GM23338 (cell line): ENCODE data around the gene RDH5. TPM values are rescaled to one million over a fixed set of nuclear protein-coding genes. Genes with fewer than 3 reads are reported as not detected.

ENCODE experiments used
- ATAC-seq: fragments of 200-7000 bp; cut with Tn5 transposase; 3 replicates; pipeline ENCODE4 v1.9.1; 2020
- DNase-seq: peaks from one replicate; pipeline ENCODE4 v3.0.0-alpha.2; 2015; ENCODE audit warnings: low spot score
- H2AFZ ChIP-seq: fragments of 200-600 bp; sonication (generic); 2 replicates; pipeline ENCODE4 v1.8.0; 2016; ENCODE audit warnings: antibody characterized with exemption, mild to moderate bottlenecking, moderate library complexity
- H3F3A ChIP-seq: fragments of 200-600 bp; sonication (generic); replicated peaks from 2 replicates; pipeline ENCODE4 v1.8.0; 2017; ENCODE audit warnings: antibody characterized with exemption, mixed run types, low read depth
- H3K27ac ChIP-seq: fragments of 200-600 bp; sonication (generic); 2 replicates; pipeline ENCODE4 v1.6.1; 2016; ENCODE audit warnings: low read depth
- H3K27me3 ChIP-seq: fragments of 200-600 bp; sonication (generic); 2 replicates; pipeline ENCODE4 v1.8.0; 2016; ENCODE audit warnings: mild to moderate bottlenecking, mixed run types, moderate library complexity; ENCODE audit not compliant: insufficient read depth
- H3K36me3 ChIP-seq: fragments of 200-600 bp; sonication (generic); 2 replicates; pipeline ENCODE4 v1.8.0; 2016; ENCODE audit warnings: mild to moderate bottlenecking; ENCODE audit not compliant: insufficient read depth
- H3K4me1 ChIP-seq: fragments of 200-600 bp; sonication (generic); 2 replicates; pipeline ENCODE4 v1.8.0; 2016; ENCODE audit warnings: mild to moderate bottlenecking, moderate library complexity; ENCODE audit not compliant: insufficient read depth
- H3K4me2 ChIP-seq: fragments of 200-600 bp; sonication (generic); 2 replicates; pipeline ENCODE4 v1.7.1; 2017; ENCODE audit warnings: mixed run types
- H3K4me3 ChIP-seq: fragments of 200-600 bp; sonication (generic); 2 replicates; pipeline ENCODE4 v1.6.1; 2016; ENCODE audit warnings: mixed run types
- H3K79me2 ChIP-seq: fragments of 200-600 bp; sonication (generic); replicated peaks from 2 replicates; pipeline ENCODE4 v1.8.0; 2017; ENCODE audit warnings: mild to moderate bottlenecking; ENCODE audit not compliant: insufficient read depth
- H3K9me2 ChIP-seq: fragments of 200-600 bp; sonication (generic); 2 replicates; pipeline ENCODE4 v1.8.0; 2017; ENCODE audit not compliant: insufficient read depth
- H4K20me1 ChIP-seq: fragments of 200-600 bp; sonication (generic); replicated peaks from 2 replicates; pipeline ENCODE4 v1.8.0; 2017; ENCODE audit warnings: mild to moderate bottlenecking; ENCODE audit not compliant: insufficient read depth
- H3K27ac Mint-ChIP-seq: 2 replicates; pipeline ENCODE4 v1.8.0; 2020; ENCODE audit warnings: inconsistent platforms, mild to moderate bottlenecking, moderate library complexity, mixed read lengths
- H3K27me3 Mint-ChIP-seq: 3 replicates; pipeline ENCODE4 v1.8.0; 2022; ENCODE audit warnings: low read depth, mild to moderate bottlenecking, moderate library complexity, mixed read lengths, inconsistent platforms; ENCODE audit not compliant: insufficient read depth, poor library complexity
- H3K36me3 Mint-ChIP-seq: 3 replicates; pipeline ENCODE4 v1.8.0; 2021; ENCODE audit warnings: low read depth, mild to moderate bottlenecking, inconsistent platforms, moderate library complexity, mixed read lengths
- H3K4me1 Mint-ChIP-seq: 3 replicates; pipeline ENCODE4 v1.8.0; 2020; ENCODE audit warnings: mild to moderate bottlenecking, inconsistent platforms, mixed read lengths
- H3K4me3 Mint-ChIP-seq: 3 replicates; pipeline ENCODE4 v1.8.0; 2021; ENCODE audit warnings: moderate library complexity, mild to moderate bottlenecking, inconsistent platforms, mixed read lengths
- H3K9me3 Mint-ChIP-seq: 3 replicates; pipeline ENCODE4 v1.8.0; 2020; ENCODE audit warnings: moderate library complexity, mild to moderate bottlenecking, inconsistent platforms, mixed read lengths
- CREB1 ChIP-seq: fragments of 250-450 bp; sonication (Bioruptor Pico); IDR thresholded peaks from 2 replicates; pipeline ENCODE4 v1.5.0; 2020; ENCODE audit warnings: low read depth, mild to moderate bottlenecking, moderate library complexity
- EZH2 ChIP-seq: fragments of 200-600 bp; sonication (generic); IDR thresholded peaks from one replicate; pipeline ENCODE4 v1.8.0; 2017; ENCODE audit warnings: antibody characterized with exemption, mild to moderate bottlenecking, low read depth; ENCODE audit not compliant: unreplicated experiment
- JUNB ChIP-seq: IDR thresholded peaks from one replicate; pipeline ENCODE4 v1.6.1; 2016; ENCODE audit warnings: antibody characterized with exemption; ENCODE audit not compliant: unreplicated experiment
- POLR2AphosphoS5 ChIP-seq: IDR thresholded peaks from 2 replicates; pipeline ENCODE4 v1.6.1; 2016; ENCODE audit warnings: antibody characterized with exemption, low read depth
- STAT1 ChIP-seq: IDR thresholded peaks from one replicate; pipeline ENCODE4 v1.6.1; 2016; ENCODE audit warnings: antibody characterized with exemption; ENCODE audit not compliant: unreplicated experiment
- polyA plus RNA-seq: library from polyadenylated mRNA; unstranded; fragments of >200 nt; fragmentation: Nextera tagmentation; extraction: Ambion mirVana; gene quantifications from 2 replicates; pipeline ENCODE4 v1.2.1, GENCODE V29; 2016
- total RNA-seq: library from RNA; depleted of rRNA; stranded (reverse); fragments of >200 nt; shearing (Covaris generic); gene quantifications from 2 replicates; pipeline ENCODE4 v1.2.3, GENCODE V29; 2014
- TF ChIP-seq, protein P1 (sequence below), 2 experiments: fragments of 200-600 bp in 1 of 2; sonication (generic) in 1 of 2; conservative IDR thresholded peaks; 2 replicates each; pipeline versions ENCODE4 v1.5.1 to v1.6.1; 2016 to 2017; ENCODE audit warnings: antibody characterized with exemption in 2 of 2, low read depth in 2 of 2, mild to moderate bottlenecking in 2 of 2, moderate library complexity in 1 of 2

RDH5 gene
- total and polyA plus RNA-seq, 2 experiments from 2014 or later, result 3.9 to 7.5 TPM

DNA sequence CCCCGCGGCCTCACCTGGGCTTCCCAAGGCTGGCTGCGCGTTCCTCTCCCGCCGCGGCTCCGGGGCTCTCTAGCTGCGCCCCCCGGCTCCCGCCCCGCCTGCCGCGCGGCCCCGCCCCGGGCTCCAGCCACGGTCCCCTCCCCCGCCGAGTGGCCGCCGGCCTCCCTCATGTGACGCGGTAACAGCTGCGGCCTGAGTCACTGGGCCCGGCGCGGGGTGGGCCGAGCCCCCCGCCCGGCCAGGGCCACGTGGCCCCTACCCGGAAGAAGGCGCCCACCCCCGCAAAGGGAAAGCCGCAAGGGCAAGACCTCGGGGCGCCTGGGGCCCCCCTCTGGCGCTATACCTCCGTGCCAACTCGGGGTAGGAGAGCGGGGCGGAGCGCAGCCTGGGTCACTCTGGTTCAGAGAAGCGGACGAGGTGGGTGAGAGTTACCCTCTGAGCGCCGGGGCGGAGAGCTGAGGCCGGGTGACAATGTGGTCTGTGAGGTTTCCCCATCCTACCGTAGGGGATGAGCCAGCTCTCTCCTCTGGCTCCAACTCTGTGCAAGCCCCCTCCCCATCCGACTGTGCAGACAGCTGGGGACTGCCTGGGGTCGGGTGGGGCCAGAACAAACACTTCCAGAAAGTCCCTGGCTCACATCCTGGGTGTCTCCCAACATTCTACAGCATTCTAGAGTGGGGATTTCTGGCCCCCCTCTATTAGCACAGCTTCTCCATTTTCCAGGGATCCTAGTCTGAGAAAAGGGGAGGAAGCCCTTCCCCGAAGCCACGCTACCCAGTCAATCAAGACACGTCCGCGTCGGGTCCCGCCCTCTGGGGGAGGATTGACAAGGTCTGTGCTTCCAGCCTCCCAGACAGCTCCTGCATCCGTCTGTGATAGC is 9.0 kb downstream of the RDH5 start, which contains the start of gene CD63:
CD63 (minus strand) TSS at position 71 of the 880 bp plus-strand sequence. CDS start 668 bp downstream, outside the sequence.
- Histone ChIP-seq H4K20me1 (0 out of 2 replicates have a peak, but pooled peaks cover 6% of the 10 kb centered on the region), H3K4me1 (peaks cover 28% of the 10 kb centered on the region), H3K4me2 (peak within 1 kb of the TSS; percentile 98), H3K4me3 (peak within 1 kb of the TSS; percentile 97), H3K27ac (peak within 1 kb of the TSS; percentile 97), H3F3A (peaks cover 13% of the 10 kb centered on the region; the same call in 1 of the 2 replicates), H3K36me3 (peaks cover 8% of the 10 kb centered on the region; the same call in 1 of the 2 replicates), H2AFZ (peak within 1 kb of the TSS; percentile 32; the same call in 1 of the 2 replicates), H3K9me2 (no peaks in the 10 kb centered on the region), H3K79me2 (peaks cover 14% of the 10 kb centered on the region), H3K27me3 (no peaks in the 10 kb centered on the region)
- peak within 1 kb of the TSS; percentile 82 for H3K27ac Mint-ChIP-seq
- TF ChIP-seq JUNB (no peak), CREB1 (CRISPR knock-in tag) (peak; percentile 83), POLR2AphosphoS5 (peak; percentile 52)
- peaks cover 40% of the 10 kb centered on the region for H3K4me1 Mint-ChIP-seq
- peaks cover 33% of the 10 kb centered on the region for H3K36me3 Mint-ChIP-seq
- H3K4me3 Mint-ChIP-seq, result peak within 1 kb of the TSS; percentile 86
- H3K9me3 Mint-ChIP-seq, result no peaks in the 10 kb centered on the region
- ATAC-seq, result peak; percentile 75
- H3K27me3 Mint-ChIP-seq, result peaks cover 14% of the 10 kb centered on the region
- DNase-seq, result peak; percentile 96

GRCh38 chr12:55729819-55730818 is 9.9 kb downstream of the RDH5 start:
- Histone ChIP-seq H4K20me1 (0 out of 2 replicates have a peak, but pooled peaks cover 2% of the 10 kb centered on the region), H3K9me2 (no peaks in the 10 kb centered on the region), H3K27ac (peak overlapping the region; percentile 97; the same call in 1 of the 2 replicates), H3K4me2 (peak overlapping the region; percentile 98), H3K79me2 (peaks cover 14% of the 10 kb centered on the region), H3F3A (peaks cover 13% of the 10 kb centered on the region; the same call in 1 of the 2 replicates), H3K4me3 (peak overlapping the region; percentile 97), H3K27me3 (no peaks in the 10 kb centered on the region), H3K4me1 (peaks cover 28% of the 10 kb centered on the region), H3K36me3 (peaks cover 5% of the 10 kb centered on the region; the same call in 1 of the 2 replicates), H2AFZ (peak overlapping the region; percentile 21; the same call in 1 of the 2 replicates)
- H3K36me3 Mint-ChIP-seq, result peaks cover 23% of the 10 kb centered on the region
- H3K9me3 Mint-ChIP-seq, result no peaks in the 10 kb centered on the region
- DNase-seq (peak; percentile 63), ATAC-seq (peak; percentile 17)
- peaks cover 14% of the 10 kb centered on the region for H3K27me3 Mint-ChIP-seq
- peaks cover 37% of the 10 kb centered on the region for H3K4me1 Mint-ChIP-seq
- H3K4me3 Mint-ChIP-seq, result peak overlapping the region; percentile 86
- TF ChIP-seq STAT1 (no peak), EZH2 (no peak), POLR2AphosphoS5 (0 out of 2 replicates have a peak, but pooled peaks have one; percentile 69)
- TF ChIP-seq, protein P1, sequence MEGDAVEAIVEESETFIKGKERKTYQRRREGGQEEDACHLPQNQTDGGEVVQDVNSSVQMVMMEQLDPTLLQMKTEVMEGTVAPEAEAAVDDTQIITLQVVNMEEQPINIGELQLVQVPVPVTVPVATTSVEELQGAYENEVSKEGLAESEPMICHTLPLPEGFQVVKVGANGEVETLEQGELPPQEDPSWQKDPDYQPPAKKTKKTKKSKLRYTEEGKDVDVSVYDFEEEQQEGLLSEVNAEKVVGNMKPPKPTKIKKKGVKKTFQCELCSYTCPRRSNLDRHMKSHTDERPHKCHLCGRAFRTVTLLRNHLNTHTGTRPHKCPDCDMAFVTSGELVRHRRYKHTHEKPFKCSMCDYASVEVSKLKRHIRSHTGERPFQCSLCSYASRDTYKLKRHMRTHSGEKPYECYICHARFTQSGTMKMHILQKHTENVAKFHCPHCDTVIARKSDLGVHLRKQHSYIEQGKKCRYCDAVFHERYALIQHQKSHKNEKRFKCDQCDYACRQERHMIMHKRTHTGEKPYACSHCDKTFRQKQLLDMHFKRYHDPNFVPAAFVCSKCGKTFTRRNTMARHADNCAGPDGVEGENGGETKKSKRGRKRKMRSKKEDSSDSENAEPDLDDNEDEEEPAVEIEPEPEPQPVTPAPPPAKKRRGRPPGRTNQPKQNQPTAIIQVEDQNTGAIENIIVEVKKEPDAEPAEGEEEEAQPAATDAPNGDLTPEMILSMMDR (conservative IDR thresholded peaks at IDR 0.05; ENCODE audit: low read depth in 2 of 2), result peak in 1 of 2 experiments; percentile 50; a peak in 2 of 4 replicates
- peak overlapping the region; percentile 82 for H3K27ac Mint-ChIP-seq
